Gastroesophageal sphincter (tissue), 3 donors: Measurements from ENCODE around the gene GALNT7.
A peak's percentile ranks its signal among the peaks of the same experiment; 100 is the strongest.

Experiments used
- CTCF ChIP-seq, 4 experiments: fragments of 200-600 bp in 2 of 4; fragments of 450-650 bp in 2 of 4; sonication (generic) in 1 of 4; IDR thresholded peaks; one replicate each; pipeline ENCODE4 v1.5.1; 2017 to 2019; ENCODE audit warnings: antibody characterized with exemption in 4 of 4, mild to moderate bottlenecking in 2 of 4, moderate library complexity in 2 of 4
- EP300 ChIP-seq: sonication (generic); formaldehyde crosslinking; IDR thresholded peaks from one replicate; pipeline ENCODE4 v1.6.1; 2017; ENCODE audit warnings: antibody characterized with exemption, mild to moderate bottlenecking
- POLR2AphosphoS5 ChIP-seq: sonication (generic); formaldehyde crosslinking; IDR thresholded peaks from one replicate; pipeline ENCODE4 v1.6.1; 2017; ENCODE audit warnings: antibody characterized with exemption

- peak in 1 of 4 experiments; percentile 16 for TF ChIP-seq CTCF (IDR thresholded peaks at IDR 0.05)
- TF ChIP-seq EP300 = no peak
- TF ChIP-seq POLR2AphosphoS5 = peak; percentile 39
Observed at GRCh38 chr4:173334891-173335752, 166.5 kb downstream of the GALNT7 start.
